GM12892 (cell line): ENCODE results near the gene MTERF4. TPM values are rescaled to one million over a fixed set of nuclear protein-coding genes. Genes with fewer than 3 reads are reported as not detected.

ENCODE experiments used
- DNase-seq: peaks from one replicate; pipeline ENCODE4 v3.0.0; 2011; ENCODE audit not compliant: insufficient read length
- FAIRE-seq: peaks from 2 replicates; lab custom pipeline; 2011; peaks lifted over from hg19 to GRCh38; lab: Jason Lieb, UNC
- POLR2A ChIP-seq: IDR thresholded peaks from 2 replicates; pipeline ENCODE4 v1.6.1; 2011; ENCODE audit warnings: low read depth, low read length, control low read depth
- POLR2AphosphoS5 ChIP-seq: IDR thresholded peaks from 2 replicates; pipeline ENCODE4 v1.6.1; 2011; ENCODE audit warnings: low read depth, low read length, control low read depth
- TAF1 ChIP-seq: IDR thresholded peaks from 2 replicates; pipeline ENCODE4 v1.6.1; 2011; ENCODE audit warnings: low read depth, mild to moderate bottlenecking, control low read depth, low read length, borderline replicate concordance
- polyA plus RNA-seq: library from polyadenylated mRNA; unstranded; fragments of >200 nt; gene quantifications from one replicate; pipeline ENCODE4 v1.2.1, GENCODE V29; 2012; ENCODE audit warnings: missing spikeins, inconsistent platforms; ENCODE audit not compliant: missing spikeins

The MTERF4 gene, protein sequence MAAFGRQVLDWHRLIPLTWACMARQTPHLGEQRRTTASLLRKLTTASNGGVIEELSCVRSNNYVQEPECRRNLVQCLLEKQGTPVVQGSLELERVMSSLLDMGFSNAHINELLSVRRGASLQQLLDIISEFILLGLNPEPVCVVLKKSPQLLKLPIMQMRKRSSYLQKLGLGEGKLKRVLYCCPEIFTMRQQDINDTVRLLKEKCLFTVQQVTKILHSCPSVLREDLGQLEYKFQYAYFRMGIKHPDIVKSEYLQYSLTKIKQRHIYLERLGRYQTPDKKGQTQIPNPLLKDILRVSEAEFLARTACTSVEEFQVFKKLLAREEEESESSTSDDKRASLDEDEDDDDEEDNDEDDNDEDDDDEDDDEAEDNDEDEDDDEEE
- 60.9 TPM for polyA plus RNA-seq

DNA sequence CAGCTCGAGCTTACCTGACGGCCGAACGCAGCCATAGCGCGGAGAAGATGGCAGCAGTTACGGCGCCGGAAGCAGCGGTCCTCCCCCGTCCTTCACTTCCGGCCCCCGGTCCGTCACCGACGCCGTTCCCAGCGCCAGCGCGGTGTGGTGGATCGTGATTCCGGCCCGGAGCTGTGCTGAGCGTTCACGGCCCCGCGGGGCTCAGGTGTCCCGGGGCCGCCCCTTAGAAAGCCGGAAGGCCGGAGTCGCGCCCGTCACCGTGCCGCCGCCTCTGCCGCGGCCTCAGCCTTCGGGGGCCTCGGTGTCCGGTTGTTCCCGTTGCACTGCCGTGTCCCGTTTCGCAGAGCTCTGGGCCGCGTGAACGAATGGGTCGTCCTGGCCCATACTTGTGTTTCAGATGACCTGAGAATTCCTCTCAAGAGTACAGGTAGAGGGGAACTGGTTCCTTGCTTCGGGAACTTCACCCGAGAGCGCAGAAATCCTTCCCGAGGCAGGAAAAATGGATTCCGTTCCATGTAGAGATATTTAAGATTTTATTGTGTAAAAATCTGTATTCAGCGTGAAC, at the start of gene MTERF4:
MTERF4 (minus strand) TSS at position 49 of the 565 bp plus-strand sequence; CDS start at position 35, 14 bp downstream.
- peak; percentile 79 for DNase-seq
- peak; percentile 91 for FAIRE-seq
- peak; percentile 86 for TF ChIP-seq TAF1
- TF ChIP-seq POLR2AphosphoS5, result peak; percentile 79
- peak; percentile 79; the same call in 1 of the 2 replicates for TF ChIP-seq POLR2A

GRCh38 chr2:241150660-241151530, 48.8 kb upstream of the MTERF4 start:
- DNase-seq, result no peak
- TF ChIP-seq POLR2A (no peak), POLR2AphosphoS5 (no peak), TAF1 (no peak)
- peak; percentile 66 for FAIRE-seq

DNA sequence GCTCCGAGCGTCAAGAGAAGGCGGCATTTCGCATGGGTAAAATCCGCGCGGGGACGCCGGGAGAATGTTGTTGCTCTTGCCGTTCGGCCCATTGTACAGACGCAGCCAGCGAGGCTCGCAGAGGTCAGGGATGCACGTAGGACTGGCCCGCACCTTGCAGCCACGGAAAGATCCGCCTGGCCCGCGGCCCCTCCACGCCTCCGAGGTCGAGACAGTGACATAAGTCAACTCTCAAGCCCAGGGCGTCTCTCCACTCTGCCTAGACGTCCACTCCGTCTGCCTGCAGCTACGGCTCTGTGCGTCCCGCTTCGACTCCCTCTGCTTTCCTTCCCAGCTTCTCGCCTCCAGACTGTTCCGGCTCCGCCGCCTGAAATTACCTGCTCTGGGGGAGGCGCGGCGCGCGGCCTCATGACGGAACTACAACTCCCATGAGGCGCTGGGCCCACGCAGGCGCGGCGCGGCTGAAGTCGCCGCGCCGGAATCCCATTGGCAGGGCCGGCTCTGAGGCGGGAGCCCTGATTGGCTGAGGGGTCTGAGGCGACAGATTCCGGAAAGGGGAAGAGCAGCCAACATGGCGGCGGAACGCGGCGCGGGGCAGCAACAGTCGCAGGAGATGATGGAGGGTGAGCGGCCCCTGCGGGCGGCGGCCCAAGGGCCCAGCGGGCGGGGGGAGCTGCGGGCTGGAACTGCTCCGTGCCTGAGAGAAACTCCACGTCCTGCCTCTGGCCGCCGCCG, 48.0 kb upstream of the MTERF4 start, which contains the start of gene PPP1R7:
PPP1R7 (plus strand) TSS at position 543 of the 735 bp plus-strand sequence; CDS start at position 572, 29 bp downstream.
- peak; percentile 85 for TF ChIP-seq TAF1
- peak; percentile 85 for TF ChIP-seq POLR2A
- TF ChIP-seq POLR2AphosphoS5, result no peak; the same call in 1 of the 2 replicates
- FAIRE-seq, result peak; percentile 99
- DNase-seq, result peak; percentile 99

DNA sequence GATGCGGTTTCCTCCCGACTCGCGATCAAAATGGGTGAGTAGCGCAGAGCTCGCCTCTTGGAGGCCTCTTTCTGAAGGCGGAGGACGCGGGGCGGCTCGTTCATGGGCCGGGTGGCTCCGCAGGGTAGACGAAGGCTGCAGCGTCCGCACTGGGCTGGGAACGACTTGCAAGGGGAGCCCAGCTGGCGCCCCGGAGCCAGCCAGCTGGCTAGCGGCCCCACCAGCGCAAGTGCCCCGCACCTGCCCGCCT, 47.5 kb upstream of the MTERF4 start:
- TF ChIP-seq POLR2A, result no peak
- TF ChIP-seq POLR2AphosphoS5, result no peak
- no peak for FAIRE-seq
- no peak for DNase-seq

- FAIRE-seq (peak; percentile 97), DNase-seq (peak; percentile 84)
- no peak for TF ChIP-seq TAF1
- 0 out of 2 replicates have a peak, but pooled peaks have one; percentile 30 for TF ChIP-seq POLR2AphosphoS5
- peak; percentile 52; the same call in 1 of the 2 replicates for TF ChIP-seq POLR2A
Observed at GRCh38 chr2:241148891-241149674, 47.0 kb upstream of the MTERF4 start, which contains the start of gene PASK. Gene PASK (minus strand): TSS chr2:241149472. CDS start chr2:241143032, 6,440 bp downstream.

DNA sequence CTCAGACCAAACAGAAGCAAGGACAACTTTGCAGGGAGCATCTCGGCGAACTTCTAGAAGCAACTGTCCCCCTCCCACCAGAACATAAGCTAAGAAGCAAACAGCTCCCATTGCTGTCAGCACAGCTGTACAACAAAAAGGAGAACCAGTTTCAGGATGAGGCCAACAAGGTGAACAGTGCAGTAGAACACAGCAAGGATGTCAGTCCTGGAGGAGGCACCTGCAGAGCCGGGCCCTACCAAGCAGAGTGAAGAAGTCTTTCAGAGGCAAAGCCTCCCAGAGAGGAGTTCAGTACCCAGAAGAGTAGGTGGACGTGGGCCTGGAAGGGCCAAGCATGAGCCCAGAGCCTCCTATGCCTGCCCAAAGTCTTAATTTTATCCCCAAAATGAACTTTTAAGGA, 46.2 kb upstream of the MTERF4 start:
- FAIRE-seq, result peak; percentile 84
- no peak for DNase-seq
- TF ChIP-seq POLR2A (no peak), POLR2AphosphoS5 (no peak), TAF1 (no peak)

DNA sequence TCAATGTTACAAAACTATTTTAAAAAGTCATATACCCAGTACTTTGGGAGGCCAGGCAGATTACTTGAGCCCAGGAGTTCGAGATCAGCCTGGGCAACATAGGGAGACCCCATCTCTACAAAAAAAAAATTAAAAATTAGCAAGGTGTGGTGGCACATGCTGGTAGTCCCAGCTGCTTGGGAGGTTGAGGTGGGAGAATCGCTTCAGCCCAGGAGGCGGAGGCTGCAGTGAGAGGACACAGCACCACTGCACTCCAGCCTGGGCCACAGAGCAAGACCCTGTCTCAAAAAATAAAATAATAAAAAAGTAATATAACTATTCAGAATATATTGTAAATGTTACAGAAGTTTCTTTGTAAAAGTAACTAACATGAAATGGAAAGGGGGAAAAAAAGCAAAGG, 45.2 kb upstream of the MTERF4 start:
- TF ChIP-seq POLR2A (no peak), POLR2AphosphoS5 (no peak), TAF1 (no peak)
- FAIRE-seq (no peak), DNase-seq (no peak)

DNA sequence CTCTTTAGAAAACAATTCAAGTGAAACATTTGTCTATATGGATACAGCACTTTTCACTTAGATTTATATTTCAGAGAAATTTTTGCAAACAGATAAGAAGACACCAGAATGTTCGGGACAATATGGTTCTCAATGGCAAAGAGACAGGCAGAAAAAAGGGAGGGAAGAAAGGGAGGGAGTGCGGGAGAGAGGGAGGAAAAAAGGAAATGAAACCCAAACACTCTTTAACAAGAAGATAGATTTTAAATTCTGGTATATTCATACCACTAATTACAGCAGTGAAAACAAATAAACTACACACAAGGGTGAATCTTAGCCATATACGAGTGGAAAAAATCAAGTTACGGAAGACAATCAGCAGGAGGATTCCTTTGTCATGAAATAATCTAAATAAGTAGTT, 44.2 kb upstream of the MTERF4 start:
- FAIRE-seq, result no peak

DNA sequence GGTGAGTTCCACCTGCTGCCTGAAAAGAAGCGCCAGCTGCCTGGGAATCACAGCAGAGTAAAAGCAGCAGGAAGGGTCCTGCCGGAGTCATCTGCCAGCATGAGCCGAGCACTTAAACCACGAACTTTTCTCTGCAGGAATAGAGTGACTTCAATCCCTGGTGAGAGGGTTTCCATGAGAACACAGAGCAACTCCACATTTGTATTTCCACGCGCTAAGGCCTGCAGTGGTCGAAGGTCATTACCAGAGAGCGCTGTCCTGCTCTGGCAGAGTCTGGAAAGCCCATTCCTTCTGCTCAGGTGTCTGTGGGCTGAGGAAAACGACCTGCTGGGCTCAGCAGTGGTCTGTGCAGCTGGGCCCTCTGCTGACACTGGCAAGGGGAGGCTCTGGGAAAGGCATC, 40.5 kb upstream of the MTERF4 start:
- no peak for TF ChIP-seq TAF1
- no peak for FAIRE-seq
- no peak for DNase-seq

More for the DNA sequence above, 44.2 kb upstream of the MTERF4 start:
- DNase-seq, result no peak
- TF ChIP-seq POLR2AphosphoS5 (no peak), POLR2A (no peak), TAF1 (no peak)

- DNase-seq, result no peak
- TF ChIP-seq POLR2AphosphoS5 (no peak), POLR2A (no peak), TAF1 (no peak)
- FAIRE-seq, result no peak
Observed at GRCh38 chr2:241142063-241142462, 40.0 kb upstream of the MTERF4 start.
